Effector memory CD4-positive, alpha-beta T cell (primary cell): Measurements from ENCODE around the gene RSPO1.

Experiments used
- DNase-seq, 3 donors: peaks; one replicate each; pipeline ENCODE4 v3.0.0-alpha.2; 2020
- H3K27ac ChIP-seq: 2 replicates; pipeline ENCODE4 v1.7.0; 2013; ENCODE audit warnings: mild to moderate bottlenecking, low read length, moderate library complexity; ENCODE audit not compliant: insufficient read depth, poor library complexity, severe bottlenecking
- H3K27me3 ChIP-seq: replicated peaks from 2 replicates; pipeline ENCODE4 v1.7.0; 2013; ENCODE audit warnings: mild to moderate bottlenecking, low read length; ENCODE audit not compliant: insufficient read depth, control insufficient read depth, poor library complexity, severe bottlenecking
- H3K36me3 ChIP-seq: 2 replicates; pipeline ENCODE4 v1.7.0; 2013; ENCODE audit warnings: mild to moderate bottlenecking, low read length, moderate library complexity; ENCODE audit not compliant: control insufficient read depth, insufficient read depth
- H3K4me1 ChIP-seq: 2 replicates; pipeline ENCODE4 v1.7.0; 2013; ENCODE audit warnings: low read length, mild to moderate bottlenecking; ENCODE audit not compliant: control insufficient read depth, insufficient read depth, poor library complexity, severe bottlenecking
- H3K4me3 ChIP-seq: 2 replicates; pipeline ENCODE4 v1.7.0; 2013; ENCODE audit warnings: low read length, low read depth, mild to moderate bottlenecking; ENCODE audit not compliant: insufficient read depth, poor library complexity, severe bottlenecking
- H3K9me3 ChIP-seq: 2 replicates; pipeline ENCODE4 v1.7.0; 2013; ENCODE audit warnings: mild to moderate bottlenecking, low read length, moderate library complexity; ENCODE audit not compliant: control insufficient read depth

Gene RSPO1

DNA sequence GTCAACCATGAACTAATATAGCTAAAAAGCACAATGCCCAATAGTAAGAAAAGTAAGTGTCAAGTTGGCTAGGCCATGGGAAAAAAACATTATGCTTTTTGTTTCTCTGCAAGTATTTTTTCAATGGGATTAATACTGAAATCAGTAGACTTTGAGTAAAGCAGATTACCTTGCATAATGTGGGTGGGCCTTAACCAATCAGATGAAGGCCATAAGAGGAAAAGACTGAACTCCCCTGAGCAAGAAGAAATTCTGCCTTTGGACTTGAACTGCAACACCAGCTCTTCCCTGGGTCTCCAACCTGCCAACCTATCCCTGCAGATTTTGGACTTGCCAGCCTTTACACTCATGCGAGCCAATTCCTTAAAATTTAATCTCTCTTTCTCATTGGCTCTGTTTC lies 6.4 kb upstream of the RSPO1 start:
- peaks cover 4% of the 10 kb centered on the region for H3K27me3 ChIP-seq
- no peak for DNase-seq
- no peaks in the 10 kb centered on the region for H3K36me3 ChIP-seq
- H3K4me1 ChIP-seq, result no peaks in the 10 kb centered on the region
- no peak overlapping the region for H3K4me3 ChIP-seq
- H3K27ac ChIP-seq, result no peak overlapping the region
- peaks cover 14% of the 10 kb centered on the region for H3K9me3 ChIP-seq

DNA sequence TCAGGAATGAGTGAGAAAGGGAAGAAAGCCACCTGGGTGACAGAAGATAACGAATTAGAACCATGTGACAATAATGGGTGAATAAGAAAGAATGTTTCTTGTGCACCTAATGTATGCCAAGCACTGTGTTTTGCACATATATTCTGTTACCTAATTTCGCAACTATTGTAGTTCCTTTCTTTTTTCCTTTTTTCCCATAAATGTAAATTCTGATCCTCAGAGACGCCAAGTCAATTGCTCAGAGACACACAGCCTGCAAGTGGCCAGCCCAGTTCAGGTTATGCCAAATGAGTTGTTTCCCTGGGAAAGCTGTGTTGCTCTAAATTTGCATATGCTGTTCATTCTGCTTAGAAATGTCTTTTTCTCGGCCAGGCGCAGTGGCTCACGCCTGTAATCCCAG lies 1.7 kb upstream of the RSPO1 start:
- peaks cover 38% of the 10 kb centered on the region for H3K27me3 ChIP-seq

DNA sequence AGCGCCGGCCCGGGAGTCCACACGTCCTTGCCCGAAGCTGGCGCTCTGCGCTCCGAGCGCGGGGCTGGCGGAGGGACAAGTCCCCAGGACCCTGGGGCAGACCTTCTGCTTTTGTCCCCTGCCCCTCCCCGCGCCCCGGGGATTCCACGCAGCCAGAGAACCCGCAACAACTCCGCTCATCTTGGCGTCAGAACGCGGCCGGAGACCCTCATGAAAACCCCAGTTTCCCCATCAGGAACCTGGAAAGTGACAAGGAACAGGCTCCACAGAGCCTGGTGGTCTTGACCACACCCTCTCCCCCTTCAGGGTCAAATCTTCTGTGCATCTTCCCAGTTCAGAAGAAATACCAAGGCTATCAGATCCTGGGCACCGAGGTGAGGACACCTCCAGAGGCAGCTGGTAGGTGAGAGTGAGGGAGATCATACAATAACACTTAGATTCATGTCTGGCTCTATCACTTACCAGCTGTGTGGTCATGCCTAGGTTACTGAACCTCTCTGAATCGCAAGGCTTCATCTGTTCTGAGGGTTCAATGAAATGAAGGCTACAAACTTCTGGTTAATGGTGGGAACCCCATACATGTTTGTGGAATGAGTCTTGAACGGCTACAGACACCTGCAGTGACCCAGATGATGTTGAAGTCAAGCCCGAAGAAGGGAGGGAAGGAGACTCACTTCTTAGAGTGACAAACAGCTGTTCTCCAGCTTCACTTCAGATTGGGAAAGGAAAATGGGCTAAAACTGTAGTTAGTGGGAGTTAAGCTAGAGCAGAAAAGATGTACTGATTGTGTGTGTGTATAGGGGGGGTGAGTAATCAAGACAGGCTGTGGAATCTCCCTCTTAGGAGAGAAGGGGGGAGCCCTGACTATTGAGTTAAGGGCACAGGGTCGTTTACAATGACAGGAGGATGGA lies 555 bp upstream of the RSPO1 start:
- no peaks in the 10 kb centered on the region for H3K9me3 ChIP-seq
- H3K4me3 ChIP-seq, result no peak overlapping the region
- H3K4me1 ChIP-seq, result peaks cover 14% of the 10 kb centered on the region
- DNase-seq, result no peak
- no peaks in the 10 kb centered on the region for H3K36me3 ChIP-seq
- H3K27ac ChIP-seq, result no peak overlapping the region
- H3K27me3 ChIP-seq, result peaks cover 36% of the 10 kb centered on the region

More for the DNA sequence above, 1.7 kb upstream of the RSPO1 start:
- no peaks in the 10 kb centered on the region for H3K36me3 ChIP-seq
- H3K4me1 ChIP-seq, result peaks cover 14% of the 10 kb centered on the region
- H3K27ac ChIP-seq, result no peak overlapping the region
- H3K4me3 ChIP-seq, result no peak overlapping the region
- H3K9me3 ChIP-seq, result peaks cover 4% of the 10 kb centered on the region
- no peak for DNase-seq

DNA sequence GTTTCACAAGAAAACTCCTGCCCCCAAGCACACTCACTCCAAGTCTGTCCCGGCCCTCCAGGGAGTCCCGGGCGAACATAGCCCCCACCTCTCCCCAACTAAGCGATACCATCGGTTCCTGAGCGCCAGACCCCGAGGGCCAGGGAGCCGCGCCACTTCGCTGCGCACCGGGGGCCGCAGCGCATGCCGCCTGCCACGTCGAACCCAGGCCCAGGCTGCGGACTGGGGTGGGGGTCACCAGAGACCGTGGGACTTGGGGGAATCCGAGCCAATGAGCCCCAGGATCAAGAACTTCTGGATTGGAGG lies 801 bp downstream of the RSPO1 start:
- H3K4me1 ChIP-seq, result peaks cover 14% of the 10 kb centered on the region
- H3K9me3 ChIP-seq, result no peaks in the 10 kb centered on the region
- H3K27ac ChIP-seq, result no peak overlapping the region
- no peak for DNase-seq
- H3K36me3 ChIP-seq, result no peaks in the 10 kb centered on the region
- no peak overlapping the region for H3K4me3 ChIP-seq
- H3K27me3 ChIP-seq, result peaks cover 46% of the 10 kb centered on the region

DNA sequence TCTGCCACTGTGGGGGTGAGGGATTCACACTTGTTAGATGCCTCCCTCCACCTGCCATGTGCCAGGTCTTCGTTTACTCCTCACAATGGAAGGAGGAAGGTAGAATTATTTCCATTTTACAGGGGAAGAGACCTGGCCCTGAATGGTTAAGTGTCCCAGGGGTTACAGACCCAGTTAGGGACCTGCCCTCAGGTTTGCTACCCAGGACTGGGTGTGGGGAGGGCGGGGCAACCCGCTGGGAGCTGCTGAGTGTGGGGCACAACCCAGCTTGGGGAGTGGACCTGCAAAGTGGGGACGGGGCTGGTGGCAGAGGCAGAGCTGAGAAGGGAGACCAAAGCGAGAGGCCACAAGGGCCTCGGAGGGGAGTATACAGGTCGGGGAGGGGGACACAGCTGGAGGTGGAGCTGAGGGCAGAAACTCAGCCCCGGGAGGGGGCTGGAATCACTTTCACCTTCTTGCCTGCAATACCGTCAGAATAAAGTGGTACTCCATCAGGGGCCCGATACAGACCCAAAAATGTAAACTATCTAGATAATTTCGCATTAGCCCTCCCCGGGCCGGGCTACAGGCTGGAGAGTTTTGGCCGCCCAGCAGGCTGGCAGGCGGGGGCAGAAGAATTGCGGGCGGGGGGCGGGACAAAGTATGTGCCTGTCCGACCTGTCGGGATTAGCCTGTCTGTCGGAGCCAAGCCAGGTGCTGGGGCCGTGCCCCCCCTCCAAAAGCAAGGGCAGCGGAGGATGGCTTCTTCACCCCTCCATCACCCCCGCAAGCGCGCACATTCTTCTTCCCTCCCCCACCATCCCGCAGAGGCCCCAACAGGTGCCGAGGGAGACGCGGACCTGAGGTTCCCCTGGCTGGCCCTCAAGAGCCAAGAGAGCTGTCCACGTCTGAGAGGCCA lies 1.4 kb downstream of the RSPO1 start:
- Histone ChIP-seq H3K4me3 (no peak overlapping the region), H3K4me1 (peaks cover 14% of the 10 kb centered on the region), H3K9me3 (no peaks in the 10 kb centered on the region), H3K27ac (no peak overlapping the region), H3K27me3 (peaks cover 46% of the 10 kb centered on the region), H3K36me3 (no peaks in the 10 kb centered on the region)
- no peak for DNase-seq

DNA sequence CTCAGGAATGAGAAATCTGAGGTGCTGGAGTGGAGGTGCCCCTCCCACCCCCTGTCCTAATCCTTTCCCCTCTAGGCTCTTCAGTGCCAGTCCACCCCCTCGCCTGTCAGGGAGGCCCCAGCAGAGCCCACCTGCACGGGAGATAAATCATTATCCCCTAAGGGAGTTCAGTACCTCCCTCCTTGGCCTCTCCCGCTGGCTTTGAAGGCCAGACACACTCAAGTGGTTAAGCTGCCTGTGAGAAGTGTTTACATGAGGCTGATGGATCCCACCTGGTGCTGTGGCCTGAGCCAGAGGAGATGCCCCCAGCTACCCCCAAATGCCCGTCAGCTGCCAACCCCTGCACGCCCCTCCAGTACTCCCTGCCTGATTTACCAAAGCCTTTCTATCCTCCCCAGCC lies 3.7 kb downstream of the RSPO1 start:
- Histone ChIP-seq H3K9me3 (no peaks in the 10 kb centered on the region), H3K4me3 (no peak overlapping the region), H3K4me1 (peaks cover 14% of the 10 kb centered on the region), H3K27me3 (peaks cover 52% of the 10 kb centered on the region), H3K27ac (no peak overlapping the region), H3K36me3 (no peaks in the 10 kb centered on the region)
- DNase-seq, result no peak

DNA sequence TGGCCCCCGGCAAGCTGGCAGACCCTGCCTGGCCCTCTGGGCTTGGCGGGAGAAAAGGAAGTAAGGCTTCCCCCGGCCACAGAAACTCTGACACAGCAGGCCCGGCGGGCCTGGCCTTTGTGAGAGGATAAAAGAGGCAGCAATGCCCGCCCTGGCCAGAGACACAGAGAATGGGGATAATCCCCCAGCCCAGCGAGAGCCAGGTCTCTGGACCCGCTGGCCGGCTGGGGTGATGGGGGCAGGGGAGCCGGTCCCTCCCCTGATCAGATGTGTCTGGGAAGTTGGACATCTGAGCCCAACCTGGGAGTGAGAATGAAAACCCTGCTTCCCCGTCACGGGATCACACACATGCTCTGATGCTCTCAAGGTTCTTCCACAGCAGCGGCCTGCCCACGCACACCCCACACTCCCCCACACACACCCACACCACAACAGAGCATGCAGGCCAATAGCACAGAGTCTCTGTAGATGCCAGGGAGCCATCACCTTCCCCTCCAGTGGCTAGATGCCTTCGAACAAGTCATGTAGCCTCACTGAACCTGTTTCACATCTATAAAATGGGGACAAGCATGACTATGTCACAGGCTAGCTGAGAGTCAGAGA lies 4.2 kb downstream of the RSPO1 start:
- Histone ChIP-seq H3K9me3 (no peaks in the 10 kb centered on the region), H3K4me1 (peaks cover 14% of the 10 kb centered on the region), H3K27me3 (peaks cover 54% of the 10 kb centered on the region), H3K4me3 (no peak overlapping the region), H3K36me3 (no peaks in the 10 kb centered on the region), H3K27ac (no peak overlapping the region)
- DNase-seq, result no peak

DNA sequence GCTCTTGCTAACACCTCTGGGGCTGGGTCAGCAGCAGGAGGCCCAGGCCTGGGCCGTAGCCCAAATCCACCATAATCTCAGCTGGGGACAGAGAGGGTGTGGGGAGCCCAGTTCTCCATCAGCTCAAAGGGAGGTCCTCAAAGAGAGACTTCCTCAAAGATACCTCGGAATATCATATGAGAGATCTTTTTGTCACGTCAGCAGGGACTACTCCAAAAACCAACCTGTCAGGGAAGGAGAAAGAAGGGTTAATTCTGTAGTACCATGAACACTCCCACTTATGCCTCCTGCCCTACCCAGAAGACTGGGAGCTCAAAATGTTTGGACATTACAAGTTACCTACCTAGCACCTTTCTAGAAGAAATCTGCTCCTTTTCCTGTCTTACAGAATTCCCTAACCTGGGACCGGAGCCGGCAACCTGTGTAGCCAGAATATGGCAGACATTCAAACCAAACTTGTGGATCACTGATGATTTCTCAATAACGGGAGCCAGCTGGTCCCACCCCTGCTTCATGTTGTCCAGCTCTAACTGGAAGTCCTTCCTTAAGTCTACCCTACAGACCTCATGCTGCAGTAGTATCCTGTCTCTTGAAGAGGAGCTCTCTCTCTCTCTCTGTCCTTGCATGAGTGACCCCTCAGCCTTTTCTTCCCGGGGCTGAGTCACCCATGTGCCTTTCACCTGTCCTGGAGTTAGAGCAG lies 4.8 kb downstream of the RSPO1 start:
- Histone ChIP-seq H3K36me3 (no peaks in the 10 kb centered on the region), H3K9me3 (no peaks in the 10 kb centered on the region), H3K27ac (no peak overlapping the region), H3K4me1 (peaks cover 11% of the 10 kb centered on the region), H3K27me3 (peaks cover 48% of the 10 kb centered on the region), H3K4me3 (no peak overlapping the region)
- DNase-seq, result no peak

DNA sequence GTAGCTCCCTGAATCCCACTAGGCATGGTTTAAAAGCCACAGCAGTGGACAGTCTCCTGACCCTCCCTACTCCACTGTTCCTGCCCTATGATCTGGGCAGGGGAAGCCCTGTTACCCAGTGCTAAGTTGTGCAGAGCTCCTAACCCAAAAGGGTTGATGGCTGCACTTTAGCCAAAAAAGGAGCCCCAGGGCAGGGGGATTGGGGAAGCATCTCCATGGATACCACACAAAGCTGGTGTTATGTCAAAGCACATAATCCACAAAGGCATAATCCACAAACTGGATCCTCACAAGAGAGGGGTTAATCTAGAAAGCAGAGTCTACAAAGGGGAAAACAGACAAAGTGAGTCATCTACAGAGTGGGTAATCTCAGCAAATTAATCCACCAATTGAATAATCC lies 5.7 kb downstream of the RSPO1 start:
- H3K27me3 ChIP-seq, result peaks cover 39% of the 10 kb centered on the region
- H3K27ac ChIP-seq, result no peak overlapping the region
- no peaks in the 10 kb centered on the region for H3K9me3 ChIP-seq
- H3K36me3 ChIP-seq, result no peaks in the 10 kb centered on the region
- H3K4me3 ChIP-seq, result no peak overlapping the region
- H3K4me1 ChIP-seq, result peaks cover 3% of the 10 kb centered on the region
- DNase-seq, result no peak
